ENCODE results near the gene BNIP3. TPM values are rescaled to one million over a fixed set of nuclear protein-coding genes. Genes with fewer than 3 reads are reported as not detected.

The BNIP3 gene
- total RNA-seq, 1 experiment from 2014 or later: 113 TPM

GRCh38 chr10:132006966-132007365 is 25.2 kb upstream of the BNIP3 start:
- H3K27ac Mint-ChIP-seq: peak overlapping the region; percentile 84
- peaks cover 14% of the 10 kb centered on the region for H3K9me3 Mint-ChIP-seq
- CTCF ChIA-PET: interaction anchor here (0.8 to 4.9 kb wide), 4 partner anchors 13 to 146 kb away, joined by 3 to 53 read pairs (median 5); no protein-coding TSS in a partner anchor
- H3K4me3 Mint-ChIP-seq: no peak overlapping the region
- POLR2A ChIA-PET: interaction anchor here (1.4 kb wide), 1 partner anchor 9 kb away, joined by 3 read pairs; no protein-coding TSS in a partner anchor
- peaks cover 15% of the 10 kb centered on the region for H3K36me3 Mint-ChIP-seq
- DNase-seq (ENCODE audit: low spot score) (peak; percentile 41), ATAC-seq (peak; percentile 85)
- H3K4me1 Mint-ChIP-seq: peaks cover 76% of the 10 kb centered on the region
- H3K27me3 Mint-ChIP-seq (ENCODE audit: low read depth): no peaks in the 10 kb centered on the region
- TF ChIP-seq ZBTB43 (CRISPR knock-in tag; IDR thresholded peaks at IDR 0.05): no peak
- TF ChIP-seq FOXP4 (CRISPR knock-in tag; IDR thresholded peaks at IDR 0.05): peak; percentile 47; the same call in 1 of the 2 replicates

- Mint-ChIP-seq H3K36me3 (peaks cover 15% of the 10 kb centered on the region), H3K27me3 (ENCODE audit: low read depth) (no peaks in the 10 kb centered on the region), H3K27ac (no peak overlapping the region), H3K4me3 (no peak overlapping the region), H3K4me1 (peaks cover 73% of the 10 kb centered on the region), H3K9me3 (peaks cover 14% of the 10 kb centered on the region)
- ATAC-seq (no peak), DNase-seq (ENCODE audit: low spot score) (no peak)
- TF ChIP-seq EMX1 (CRISPR knock-in tag; IDR thresholded peaks at IDR 0.05) (no peak), ZNF396 (CRISPR knock-in tag; IDR thresholded peaks at IDR 0.05; ENCODE audit: borderline replicate concordance) (no peak), E2F4 (CRISPR knock-in tag; IDR thresholded peaks at IDR 0.05; ENCODE audit: borderline replicate concordance, low read depth) (no peak), CDX4 (CRISPR knock-in tag; IDR thresholded peaks at IDR 0.05; ENCODE audit: borderline replicate concordance) (no peak), MLX (CRISPR knock-in tag; IDR thresholded peaks at IDR 0.05) (no peak), MYBL2 (CRISPR knock-in tag; IDR thresholded peaks at IDR 0.05) (no peak), ETV6 (CRISPR knock-in tag; IDR thresholded peaks at IDR 0.05) (no peak), ZNF425 (CRISPR knock-in tag; conservative IDR thresholded peaks at IDR 0.05) (no peak)
- ChIA-PET CTCF (no interaction called here), POLR2A (no interaction called here)
These were observed 23.4 kb upstream of the BNIP3 start for GRCh38 chr10:132005147-132005546.

- Mint-ChIP-seq H3K4me1 (peaks cover 71% of the 10 kb centered on the region), H3K27me3 (ENCODE audit: low read depth) (no peaks in the 10 kb centered on the region), H3K27ac (no peak overlapping the region), H3K9me3 (peaks cover 14% of the 10 kb centered on the region), H3K4me3 (no peak overlapping the region), H3K36me3 (peaks cover 15% of the 10 kb centered on the region)
- CTCF ChIA-PET: interaction anchor here (6.7 kb wide), 1 partner anchor 18 kb away, joined by 112 read pairs; no protein-coding TSS in a partner anchor
- POLR2A ChIA-PET: no interaction called here
- DNase-seq (ENCODE audit: low spot score) (no peak), ATAC-seq (no peak)
- TF ChIP-seq NFE2L1 (CRISPR knock-in tag; IDR thresholded peaks at IDR 0.05) (no peak), CDX4 (CRISPR knock-in tag; IDR thresholded peaks at IDR 0.05; ENCODE audit: borderline replicate concordance) (no peak), JAZF1 (CRISPR knock-in tag; IDR thresholded peaks at IDR 0.05) (no peak), HMGA2 (CRISPR knock-in tag; IDR thresholded peaks at IDR 0.05) (no peak), E2F5 (CRISPR knock-in tag; IDR thresholded peaks at IDR 0.05) (no peak), USF2 (CRISPR knock-in tag; IDR thresholded peaks at IDR 0.05) (no peak), HMGXB4 (CRISPR knock-in tag; IDR thresholded peaks at IDR 0.05) (no peak), ZBTB43 (CRISPR knock-in tag; IDR thresholded peaks at IDR 0.05) (no peak)
These were observed 22.3 kb upstream of the BNIP3 start for GRCh38 chr10:132004052-132004451.

All from WTC11 (cell line).